Measurements from ENCODE around the gene GBP2. TPM values are rescaled to one million over a fixed set of nuclear protein-coding genes. Genes with fewer than 3 reads are reported as not detected.

GBP2 gene
- total and polyA plus RNA-seq, 9 of the 15 experiments (the other 6 are each of a cell fraction or from before 2014, with no cell fraction given) = 0.45 to 2.2 (median 0.69) TPM

DNA sequence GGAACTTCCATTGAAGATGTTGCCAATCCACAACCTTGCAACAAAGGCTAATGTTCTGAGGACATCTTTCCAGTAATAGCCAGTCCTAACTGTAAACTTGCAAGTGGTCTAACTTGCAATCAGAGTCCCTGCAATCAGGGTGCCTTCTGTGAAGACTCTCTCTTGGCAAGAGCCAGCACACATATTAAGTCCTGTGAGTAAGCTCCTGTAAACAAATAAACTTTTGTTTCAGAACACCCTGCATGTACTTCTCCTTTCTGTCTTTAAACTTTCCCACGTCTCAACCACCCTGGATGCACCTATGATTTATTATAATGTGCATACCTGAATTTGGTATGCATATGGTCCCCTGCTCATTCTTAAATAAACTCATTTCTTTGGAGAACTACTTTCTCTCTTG is 40.8 kb upstream of the GBP2 start:
- WGBS (ENCODE audit: insufficient coverage, low coverage, missing lambda C conversion rate) = 0% methylated on average over 1 of the region's 1 CpG
- DNase-seq (ENCODE audit: extremely low read depth in 1 of 4, low spot score in 3 of 4) (no peak), FAIRE-seq (no peak), ATAC-seq (no peak)
- Histone ChIP-seq H3K79me2 (ENCODE audit: control insufficient read depth, insufficient read depth, low read length) (no peaks in the 10 kb centered on the region), H4K20me1 (replicated peaks; ENCODE audit: control insufficient read depth, insufficient read depth, low read length) (no peaks in the 10 kb centered on the region), H3K27me3 (ENCODE audit: control insufficient read depth in 2 of 2, insufficient read depth in 2 of 2, low read length in 2 of 2) (no peaks in the 10 kb centered on the region), H3K4me1 (replicated peaks in 1 of 2; ENCODE audit: control insufficient read depth in 2 of 2, insufficient read depth in 2 of 2, low read length in 2 of 2) (no peaks in the 10 kb centered on the region), H3K4me3 (no peak overlapping the region), H3K4me2 (ENCODE audit: insufficient read depth, low read length) (no peak overlapping the region), H3K9ac (ENCODE audit: insufficient read depth in 1 of 2, low read depth in 2 of 2, low read length in 2 of 2) (no peak overlapping the region), H3K27ac (ENCODE audit: extremely low read depth, low read depth, low read length) (no peak overlapping the region), H3K36me3 (ENCODE audit: control insufficient read depth, insufficient read depth, low read length) (no peaks in the 10 kb centered on the region), H3K9me3 (replicated peaks; ENCODE audit: control insufficient read depth, insufficient read depth, low read depth, low read length) (no peaks in the 10 kb centered on the region), H3K9me1 (ENCODE audit: control insufficient read depth, insufficient read depth, low read length) (no peaks in the 10 kb centered on the region), H2AFZ (ENCODE audit: low read depth, low read length) (no peak overlapping the region)
- POLR2A ChIA-PET = no interaction called here
- in situ Hi-C loops (cut with MboI) (no loop called here), intact Hi-C loops (cut with micrococcal nuclease) (no loop called here)
- BruUV-seq (replicated peaks) = no TSS peak
- CTCF ChIA-PET (ENCODE audit: low intra/inter-chr PET ratio) = no interaction called here
- TF ChIP-seq, protein P1, sequence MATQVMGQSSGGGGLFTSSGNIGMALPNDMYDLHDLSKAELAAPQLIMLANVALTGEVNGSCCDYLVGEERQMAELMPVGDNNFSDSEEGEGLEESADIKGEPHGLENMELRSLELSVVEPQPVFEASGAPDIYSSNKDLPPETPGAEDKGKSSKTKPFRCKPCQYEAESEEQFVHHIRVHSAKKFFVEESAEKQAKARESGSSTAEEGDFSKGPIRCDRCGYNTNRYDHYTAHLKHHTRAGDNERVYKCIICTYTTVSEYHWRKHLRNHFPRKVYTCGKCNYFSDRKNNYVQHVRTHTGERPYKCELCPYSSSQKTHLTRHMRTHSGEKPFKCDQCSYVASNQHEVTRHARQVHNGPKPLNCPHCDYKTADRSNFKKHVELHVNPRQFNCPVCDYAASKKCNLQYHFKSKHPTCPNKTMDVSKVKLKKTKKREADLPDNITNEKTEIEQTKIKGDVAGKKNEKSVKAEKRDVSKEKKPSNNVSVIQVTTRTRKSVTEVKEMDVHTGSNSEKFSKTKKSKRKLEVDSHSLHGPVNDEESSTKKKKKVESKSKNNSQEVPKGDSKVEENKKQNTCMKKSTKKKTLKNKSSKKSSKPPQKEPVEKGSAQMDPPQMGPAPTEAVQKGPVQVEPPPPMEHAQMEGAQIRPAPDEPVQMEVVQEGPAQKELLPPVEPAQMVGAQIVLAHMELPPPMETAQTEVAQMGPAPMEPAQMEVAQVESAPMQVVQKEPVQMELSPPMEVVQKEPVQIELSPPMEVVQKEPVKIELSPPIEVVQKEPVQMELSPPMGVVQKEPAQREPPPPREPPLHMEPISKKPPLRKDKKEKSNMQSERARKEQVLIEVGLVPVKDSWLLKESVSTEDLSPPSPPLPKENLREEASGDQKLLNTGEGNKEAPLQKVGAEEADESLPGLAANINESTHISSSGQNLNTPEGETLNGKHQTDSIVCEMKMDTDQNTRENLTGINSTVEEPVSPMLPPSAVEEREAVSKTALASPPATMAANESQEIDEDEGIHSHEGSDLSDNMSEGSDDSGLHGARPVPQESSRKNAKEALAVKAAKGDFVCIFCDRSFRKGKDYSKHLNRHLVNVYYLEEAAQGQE (IDR thresholded peaks at IDR 0.05; ENCODE audit: borderline replicate concordance) = no peak
- TF ChIP-seq, protein P1 (CRISPR knock-in tag; IDR thresholded peaks at IDR 0.05; ENCODE audit: low read depth) = no peak
- TF ChIP-seq JUND (IDR thresholded peaks at IDR 0.05; ENCODE audit: borderline replicate concordance, low read depth, low read length) (no peak), JUND (tag; IDR thresholded peaks at IDR 0.05; ENCODE audit: borderline replicate concordance, low read depth, low read length) (no peak), NUFIP1 (IDR thresholded peaks at IDR 0.05; ENCODE audit: partially characterized antibody) (no peak), E2F3 (CRISPR knock-in tag; IDR thresholded peaks at IDR 0.05) (no peak), MTF1 (CRISPR knock-in tag; IDR thresholded peaks at IDR 0.05; ENCODE audit: borderline replicate concordance) (no peak), CBX2 (IDR thresholded peaks at IDR 0.05; ENCODE audit: insufficient read depth, low read length, poor library complexity, severe bottlenecking) (no peak), SIN3A (IDR thresholded peaks at IDR 0.05; ENCODE audit: borderline replicate concordance in 2 of 2, control insufficient read depth in 1 of 2, low read depth in 2 of 2, low read length in 2 of 2) (no peak), HNRNPUL1 (IDR thresholded peaks at IDR 0.05; ENCODE audit: low read length) (no peak), BHLHE40 (IDR thresholded peaks at IDR 0.05; ENCODE audit: low read length) (no peak)
- TF ChIP-seq, protein P2, sequence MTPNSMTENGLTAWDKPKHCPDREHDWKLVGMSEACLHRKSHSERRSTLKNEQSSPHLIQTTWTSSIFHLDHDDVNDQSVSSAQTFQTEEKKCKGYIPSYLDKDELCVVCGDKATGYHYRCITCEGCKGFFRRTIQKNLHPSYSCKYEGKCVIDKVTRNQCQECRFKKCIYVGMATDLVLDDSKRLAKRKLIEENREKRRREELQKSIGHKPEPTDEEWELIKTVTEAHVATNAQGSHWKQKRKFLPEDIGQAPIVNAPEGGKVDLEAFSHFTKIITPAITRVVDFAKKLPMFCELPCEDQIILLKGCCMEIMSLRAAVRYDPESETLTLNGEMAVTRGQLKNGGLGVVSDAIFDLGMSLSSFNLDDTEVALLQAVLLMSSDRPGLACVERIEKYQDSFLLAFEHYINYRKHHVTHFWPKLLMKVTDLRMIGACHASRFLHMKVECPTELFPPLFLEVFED (CRISPR knock-in tag; conservative IDR thresholded peaks at IDR 0.05) = no peak
- TF ChIP-seq, protein P3, sequence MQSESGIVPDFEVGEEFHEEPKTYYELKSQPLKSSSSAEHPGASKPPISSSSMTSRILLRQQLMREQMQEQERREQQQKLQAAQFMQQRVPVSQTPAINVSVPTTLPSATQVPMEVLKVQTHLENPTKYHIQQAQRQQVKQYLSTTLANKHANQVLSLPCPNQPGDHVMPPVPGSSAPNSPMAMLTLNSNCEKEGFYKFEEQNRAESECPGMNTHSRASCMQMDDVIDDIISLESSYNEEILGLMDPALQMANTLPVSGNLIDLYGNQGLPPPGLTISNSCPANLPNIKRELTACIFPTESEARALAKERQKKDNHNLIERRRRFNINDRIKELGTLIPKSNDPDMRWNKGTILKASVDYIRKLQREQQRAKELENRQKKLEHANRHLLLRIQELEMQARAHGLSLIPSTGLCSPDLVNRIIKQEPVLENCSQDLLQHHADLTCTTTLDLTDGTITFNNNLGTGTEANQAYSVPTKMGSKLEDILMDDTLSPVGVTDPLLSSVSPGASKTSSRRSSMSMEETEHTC (IDR thresholded peaks at IDR 0.05) = no peak

Measured in K562 (cell line).